ENCODE measurements around the gene CNEP1R1. TPM values are rescaled to one million over a fixed set of nuclear protein-coding genes. Genes with fewer than 3 reads are reported as not detected.

Gene CNEP1R1
- total and polyA plus RNA-seq, 2 of the 8 experiments (the other 6 are each of a cell fraction or from before 2014, with no cell fraction given), result 10.6 to 13.6 TPM

- Histone ChIP-seq H3K4ac (replicated peaks; ENCODE audit: insufficient read length, low read depth, low read length) (no peak overlapping the region), H3K27ac (ENCODE audit: low read depth, low read length) (no peak overlapping the region), H3K18ac (ENCODE audit: extremely low read depth, low read length) (no peak overlapping the region), H2AK5ac (ENCODE audit: low read depth, low read length) (no peak overlapping the region), H2BK20ac (ENCODE audit: low read length) (no peak overlapping the region), H3K23me2 (ENCODE audit: low read depth, low read length) (peaks cover 10% of the 10 kb centered on the region), H4K5ac (ENCODE audit: insufficient read length, low read depth, low read length) (no peak overlapping the region), H2AFZ (ENCODE audit: low read length) (no peak overlapping the region), H3K9ac (replicated peaks in 1 of 4; ENCODE audit: extremely low read depth in 1 of 4, low read depth in 3 of 4, low read length in 3 of 4) (no peak overlapping the region), H4K91ac (replicated peaks; ENCODE audit: insufficient read length, low read length) (no peak overlapping the region), H3K4me2 (ENCODE audit: insufficient read depth in 1 of 2, low read depth in 2 of 2, low read length in 2 of 2) (no peak overlapping the region), H3K14ac (ENCODE audit: insufficient read length) (no peak overlapping the region), H2BK120ac (replicated peaks; ENCODE audit: low read depth, low read length) (no peak overlapping the region), H3K79me2 (ENCODE audit: control insufficient read depth in 1 of 2, insufficient read depth in 2 of 2, low read length in 2 of 2) (peaks cover 0 to 18% of the 10 kb centered on the region in 2 experiments; a peak in 2 of 4 replicates), H3K23ac (ENCODE audit: insufficient read length) (no peak overlapping the region), H3K79me1 (ENCODE audit: low read depth, low read length) (no peaks in the 10 kb centered on the region), H3K27me3 (replicated peaks in 1 of 4; ENCODE audit: control insufficient read depth in 3 of 4, extremely low read depth in 1 of 4, insufficient read depth in 3 of 4, low read length in 3 of 4) (no peaks in the 10 kb centered on the region), H3K4me1 (replicated peaks in 1 of 4; ENCODE audit: control insufficient read depth in 3 of 4, insufficient read depth in 4 of 4, low read length in 3 of 4) (peaks cover 0 to 9% (median 3%) of the 10 kb centered on the region in 4 experiments; a peak in 5 of 7 replicates), H4K8ac (ENCODE audit: extremely low read depth, insufficient read depth, low read length) (no peak overlapping the region), H4K20me1 (replicated peaks in 1 of 2; ENCODE audit: control insufficient read depth in 1 of 2, insufficient read depth in 2 of 2, low read length in 2 of 2) (peaks cover 0 to 6% of the 10 kb centered on the region in 2 experiments), H2BK5ac (ENCODE audit: low read depth, low read length) (no peak overlapping the region), H3K36me3 (ENCODE audit: control insufficient read depth in 2 of 4, insufficient read depth in 4 of 4, low read length in 3 of 4) (peaks cover 2 to 20% (median 13%) of the 10 kb centered on the region in 4 experiments; a peak in 4 of 8 replicates), H3K9me3 (ENCODE audit: insufficient read depth in 2 of 2, low read depth in 1 of 2, low read length in 1 of 2) (no peaks in the 10 kb centered on the region), H3K4me3 (ENCODE audit: extremely low read depth in 1 of 4, insufficient read depth in 2 of 4, low read depth in 3 of 4, low read length in 4 of 4) (no peak overlapping the region), H2BK15ac (ENCODE audit: low read length) (no peak overlapping the region), H3K56ac (replicated peaks; ENCODE audit: insufficient read length, low read depth, low read length) (no peak overlapping the region), H2BK12ac (ENCODE audit: low read depth, low read length) (no peak overlapping the region)
- POLR2A ChIA-PET (ENCODE audit: partially characterized antibody), result no interaction called here
- WGBS, 2 experiments (ENCODE audit: extremely low coverage in 1 of 2, insufficient coverage in 1 of 2, insufficient read length in 1 of 2, insufficient replicate concordance in 2 of 2, low coverage in 1 of 2, low lambda C conversion rate in 2 of 2, missing lambda C conversion rate in 1 of 2), result 92% methylated on average over 1 of the region's 1 CpG; no CpG with 5 or more reads in 1 of the 2 experiments
- DNase-seq (ENCODE audit: low read depth in 1 of 2, low spot score in 2 of 2), result no peak
- FAIRE-seq, result no peak
- CTCF ChIA-PET (ENCODE audit: partially characterized antibody), result interaction anchor here (0.9 to 4.8 kb wide), 9 partner anchors 14 to 257 kb away, joined by 3 to 35 read pairs (median 3); partner anchors contain the start of gene CNEP1R1
- no peak for TF ChIP-seq CHD2 (IDR thresholded peaks at IDR 0.05; ENCODE audit: low read length)
- no peak for TF ChIP-seq E2F6 (IDR thresholded peaks at IDR 0.05)
Measured at GRCh38 chr16:50069060-50069459, 44.0 kb downstream of the CNEP1R1 start.
